ENCODE measurements around the gene ARHGEF12.
"Not testable (repeated sequence)": the region's sequence is repeated elsewhere in the genome, so short reads cannot be mapped to it uniquely, and the experiment has no call there.

Gene ARHGEF12

DNA sequence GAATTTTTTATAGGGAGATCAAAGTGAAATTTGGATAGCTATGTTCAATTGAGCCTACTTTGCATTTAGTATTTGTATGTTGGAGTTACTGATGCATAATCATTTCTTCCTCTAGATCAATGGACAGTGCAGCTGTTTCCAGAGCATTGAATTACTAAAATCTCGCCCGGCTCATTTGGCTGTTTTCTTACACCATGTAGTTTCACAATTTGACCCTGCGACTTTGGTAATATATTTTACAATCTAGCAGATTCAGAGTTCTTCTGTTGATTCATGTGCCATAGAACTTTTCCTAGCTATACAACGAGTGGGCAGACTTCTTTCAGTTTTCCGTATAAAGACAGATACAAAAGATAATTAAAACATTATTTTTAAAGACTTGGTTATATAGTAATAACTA, 105.4 kb downstream of the ARHGEF12 start:
- DNase-seq = no peak

DNA sequence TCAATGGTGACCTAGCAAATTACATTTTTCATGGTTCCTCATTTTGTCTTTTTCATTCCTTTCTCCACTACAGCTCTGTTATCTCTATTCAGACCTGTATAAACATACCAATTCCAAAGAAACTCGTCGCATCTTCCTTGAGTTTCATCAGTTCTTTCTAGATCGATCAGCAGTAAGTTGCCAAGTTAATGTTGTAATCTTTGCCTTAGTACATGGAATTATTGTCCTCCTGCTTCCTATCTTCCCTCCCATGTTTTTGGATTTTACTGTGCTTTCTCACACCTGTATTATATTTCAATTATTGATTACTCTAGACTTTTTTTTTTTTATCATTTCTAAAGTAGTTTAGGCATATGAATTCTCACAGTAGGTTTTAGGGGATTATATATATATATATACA, 105.8 kb downstream of the ARHGEF12 start:
- no peak for DNase-seq

- no peak for DNase-seq
These were observed 110.6 kb downstream of the ARHGEF12 start for GRCh38 chr11:120446802-120447201.

DNA sequence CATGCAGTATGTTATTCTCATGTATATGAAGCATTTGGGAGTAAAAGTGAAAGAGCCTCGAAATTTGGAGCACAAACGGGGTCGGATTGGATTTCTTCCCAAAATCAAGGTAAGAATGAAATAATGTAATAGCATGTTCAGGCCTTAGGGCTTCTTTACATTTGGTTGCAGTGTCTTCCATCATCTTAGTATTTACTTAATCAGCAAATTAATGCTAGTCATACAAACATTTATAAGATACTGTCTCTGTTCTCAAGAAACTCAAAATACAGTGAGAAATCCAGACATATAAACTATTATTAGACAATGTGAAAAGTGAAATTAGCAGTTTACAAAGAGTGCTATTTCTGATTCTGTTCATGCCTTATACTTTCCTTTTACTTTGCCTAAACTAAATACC, 112.0 kb downstream of the ARHGEF12 start:
- no peak for DNase-seq

DNA sequence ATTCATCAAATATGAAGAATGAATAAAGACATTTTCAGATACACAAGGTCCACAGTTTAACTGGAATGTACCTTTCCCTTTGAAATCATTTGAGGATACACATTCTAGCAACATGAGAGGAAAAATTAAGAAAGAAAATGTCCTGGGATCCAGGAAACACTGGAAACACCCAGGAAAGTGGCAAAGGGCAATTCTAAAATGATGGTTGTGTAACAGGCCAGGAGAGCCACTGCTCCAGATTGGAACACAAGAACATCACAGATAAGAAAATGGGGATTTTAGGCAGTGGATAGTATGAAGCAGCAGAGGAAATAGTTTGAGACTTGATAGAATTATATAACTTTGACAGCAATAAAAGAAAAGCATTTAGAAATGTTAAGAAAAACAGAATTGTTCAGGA, 119.3 kb downstream of the ARHGEF12 start:
- no peak for DNase-seq

- DNase-seq = no peak
These were observed 121.8 kb downstream of the ARHGEF12 start for GRCh38 chr11:120457996-120458395.

DNA sequence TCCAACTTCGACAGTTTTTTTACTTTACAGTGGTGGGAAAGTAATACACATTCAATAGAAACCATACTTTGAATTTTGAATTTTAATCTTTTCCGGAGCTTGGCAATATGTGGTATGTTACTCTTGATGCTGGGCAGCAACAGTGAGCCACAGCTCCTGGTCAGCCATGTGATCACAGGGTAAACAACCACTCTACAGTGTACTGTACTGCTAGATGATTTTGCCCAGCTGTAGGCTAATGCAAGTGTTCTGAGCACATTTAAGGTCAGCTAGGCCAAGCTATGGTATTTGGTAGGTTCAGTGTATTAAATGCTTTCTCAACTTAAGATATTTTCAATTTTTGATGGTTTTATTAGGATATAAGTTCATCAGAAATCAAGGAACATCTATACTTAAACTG, 126.6 kb downstream of the ARHGEF12 start:
- no peak for DNase-seq

GRCh38 chr11:120465921-120466534, 129.8 kb downstream of the ARHGEF12 start:
- no peak for DNase-seq

DNA sequence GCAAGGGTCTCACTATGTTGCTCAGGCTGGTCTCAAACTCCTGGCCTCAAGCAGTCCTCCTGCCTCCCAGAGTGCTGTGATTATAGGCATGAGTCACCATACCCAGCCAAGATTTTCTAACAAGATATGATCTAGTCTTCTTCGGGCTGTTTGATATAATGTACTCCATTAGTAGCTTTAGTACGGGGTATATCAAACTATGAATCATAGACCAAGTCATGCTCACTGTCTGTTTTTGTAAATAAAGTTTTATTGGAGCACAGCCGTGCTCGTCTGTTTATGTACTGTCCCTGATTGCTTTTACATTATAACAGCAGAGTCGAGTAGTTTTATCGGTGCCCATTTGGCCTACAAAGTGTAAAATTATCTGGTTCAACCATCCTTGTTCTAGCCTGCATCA, 131.4 kb downstream of the ARHGEF12 start:
- no peak for DNase-seq

DNA sequence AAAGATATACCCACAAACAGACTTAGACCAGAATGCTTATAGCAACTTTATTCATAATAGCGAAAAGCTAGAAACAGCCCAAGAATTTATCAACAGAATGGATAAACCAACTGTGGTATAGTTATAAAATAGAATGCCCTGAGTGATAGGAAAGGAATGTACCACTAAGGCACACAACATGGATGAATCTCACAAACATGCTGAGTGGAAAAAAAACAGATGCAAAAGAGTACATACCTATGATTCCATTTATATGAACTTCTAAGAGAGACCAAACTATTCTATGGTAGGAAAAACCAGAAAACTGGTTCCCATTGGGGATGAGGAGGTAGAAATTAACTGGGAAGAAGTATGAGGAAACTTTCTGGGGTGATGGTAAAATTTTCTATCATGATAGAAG, 134.9 kb downstream of the ARHGEF12 start:
- DNase-seq = no peak

- no peak for DNase-seq
These were observed 135.8 kb downstream of the ARHGEF12 start for GRCh38 chr11:120471994-120472393.

- DNase-seq = no peak
These were observed 137.3 kb downstream of the ARHGEF12 start for GRCh38 chr11:120473503-120473902.

DNA sequence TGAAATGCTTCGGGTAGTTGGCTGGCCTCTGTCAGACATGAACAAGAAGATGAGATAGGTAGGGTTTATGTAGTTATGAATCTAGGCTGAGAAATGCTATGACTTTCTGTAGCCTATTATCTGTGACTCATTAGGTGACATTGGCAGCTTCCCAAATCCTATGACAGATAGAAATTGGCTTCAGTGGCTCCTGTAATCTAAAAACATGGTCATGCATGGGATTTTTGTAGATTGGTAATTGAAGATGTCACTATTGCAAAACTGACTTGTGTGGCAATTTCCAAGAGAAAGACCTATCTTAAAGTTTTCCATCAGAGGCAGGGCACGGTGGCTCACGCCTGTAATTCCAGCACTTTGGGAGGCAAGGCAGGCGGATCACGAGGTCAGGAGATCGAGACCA, 145.9 kb downstream of the ARHGEF12 start:
- no peak for DNase-seq

- DNase-seq = no peak
These were observed 148.5 kb downstream of the ARHGEF12 start for GRCh38 chr11:120484722-120485121.

DNA sequence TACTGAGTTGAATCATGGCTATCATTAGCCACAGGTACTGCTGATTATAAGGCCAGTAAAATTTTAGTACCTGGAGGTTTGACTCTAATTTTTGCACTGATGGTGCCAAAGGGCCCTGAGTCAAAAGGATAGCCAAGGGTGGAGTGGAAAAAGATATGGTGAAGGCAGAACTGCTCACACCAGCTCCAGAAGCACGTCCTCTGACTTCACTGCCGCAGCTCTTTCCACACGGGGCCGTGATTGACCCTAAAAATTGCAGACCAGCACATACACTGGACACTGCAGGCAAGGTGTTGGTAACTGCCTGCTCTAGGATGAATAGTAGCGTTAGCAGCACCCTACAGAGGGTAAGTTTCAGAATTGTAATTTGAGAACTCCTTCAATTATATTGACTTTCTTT, 149.9 kb downstream of the ARHGEF12 start:
- DNase-seq = no peak

DNA sequence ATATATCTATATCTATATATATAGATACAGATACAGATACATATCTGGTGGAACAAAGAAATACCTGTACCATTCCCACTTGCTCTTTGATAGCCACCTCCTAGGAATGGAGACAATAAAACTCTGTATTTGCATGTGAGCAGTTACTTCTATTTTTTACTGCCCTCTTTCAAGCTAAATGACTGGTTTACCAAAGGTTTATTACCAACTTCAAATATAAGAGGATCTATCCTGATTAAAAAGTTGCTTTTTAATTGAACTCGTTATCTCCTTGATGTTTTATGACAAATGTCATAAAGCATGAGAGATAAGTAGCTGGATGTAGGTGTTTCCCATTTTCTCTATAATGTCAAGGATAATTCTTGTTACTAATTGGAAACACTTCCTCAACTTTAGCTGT, 153.6 kb downstream of the ARHGEF12 start:
- no peak for DNase-seq

DNA sequence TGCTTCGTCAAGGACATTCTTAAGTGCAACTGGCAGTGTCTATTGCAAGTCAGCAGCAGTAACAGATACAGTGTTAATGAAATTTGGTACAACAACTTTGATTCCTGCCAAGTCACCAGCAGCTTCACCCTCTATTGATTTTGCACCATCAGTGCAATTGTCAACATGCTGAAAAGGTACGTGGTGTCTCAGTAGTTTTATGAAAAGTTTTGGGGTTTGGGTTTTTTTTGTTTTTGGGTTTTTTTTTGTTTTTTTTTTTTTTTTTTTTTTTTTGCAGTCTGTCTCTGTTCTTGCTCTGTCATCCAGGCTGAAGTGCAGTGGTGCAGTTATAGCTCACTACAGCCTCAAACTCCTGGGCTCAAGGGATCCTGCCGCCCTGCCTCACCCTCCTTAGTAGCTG, 156.3 kb downstream of the ARHGEF12 start:
- no peak for DNase-seq

DNA sequence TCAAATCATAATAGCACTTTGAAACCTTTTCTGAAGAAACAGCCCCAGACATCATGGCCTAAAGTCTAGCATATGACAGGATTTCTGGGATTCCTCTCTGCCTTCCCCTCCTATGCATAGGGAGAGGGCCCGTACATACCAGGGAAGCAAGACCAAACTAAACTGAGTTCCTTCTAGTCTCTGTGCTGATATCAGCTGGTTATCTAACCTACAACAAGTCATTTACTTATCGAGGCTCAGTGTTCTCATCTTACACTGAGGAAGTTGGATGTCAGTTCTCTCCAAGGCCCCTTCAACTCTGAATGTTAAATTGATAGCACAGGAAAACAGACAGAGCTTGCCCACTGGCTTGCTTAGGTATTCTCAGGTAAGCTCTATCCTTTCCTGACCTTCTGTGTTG, 158.4 kb downstream of the ARHGEF12 start:
- DNase-seq = no peak

DNA sequence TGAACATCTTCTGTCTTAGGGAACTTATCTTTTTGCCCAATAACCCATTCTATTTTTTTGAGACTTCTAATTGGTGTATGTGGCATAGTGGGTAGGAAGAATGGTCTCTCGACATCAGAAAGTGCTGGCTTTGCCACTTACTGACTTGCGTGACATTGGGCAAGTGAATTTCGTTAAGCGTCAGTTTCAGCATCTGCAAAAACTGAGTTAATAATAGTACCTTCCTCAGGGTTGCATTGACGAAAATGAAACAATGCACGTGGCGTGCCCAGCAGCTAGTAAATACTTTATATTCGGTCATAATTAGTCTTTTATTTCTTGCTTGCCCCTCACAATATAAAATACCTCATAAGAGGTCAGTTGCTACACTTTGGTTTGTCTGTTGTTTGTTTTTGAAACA, 162.9 kb downstream of the ARHGEF12 start:
- DNase-seq = no peak

DNA sequence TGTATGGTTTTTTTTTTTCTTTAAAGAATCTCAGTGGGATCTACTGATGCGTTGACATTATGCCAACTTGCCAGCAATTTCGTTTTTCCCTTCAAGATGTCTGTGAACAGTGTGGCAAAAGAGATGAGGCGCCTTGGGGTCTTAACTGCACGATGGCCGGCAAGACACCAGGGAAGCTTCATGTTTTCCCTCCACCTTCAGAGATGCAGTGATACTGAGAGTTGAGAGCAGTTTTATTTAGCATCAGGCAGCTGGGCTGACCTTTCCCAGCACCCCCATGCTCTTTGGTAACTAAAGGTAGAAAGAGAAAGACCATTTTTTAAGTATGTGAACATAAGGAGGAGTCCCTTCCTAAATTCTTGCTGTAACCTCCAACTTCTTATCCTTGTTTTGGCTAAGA, 163.6 kb downstream of the ARHGEF12 start:
- no peak for DNase-seq

- no peak for DNase-seq
These were observed 164.3 kb downstream of the ARHGEF12 start for GRCh38 chr11:120500414-120501071.

DNA sequence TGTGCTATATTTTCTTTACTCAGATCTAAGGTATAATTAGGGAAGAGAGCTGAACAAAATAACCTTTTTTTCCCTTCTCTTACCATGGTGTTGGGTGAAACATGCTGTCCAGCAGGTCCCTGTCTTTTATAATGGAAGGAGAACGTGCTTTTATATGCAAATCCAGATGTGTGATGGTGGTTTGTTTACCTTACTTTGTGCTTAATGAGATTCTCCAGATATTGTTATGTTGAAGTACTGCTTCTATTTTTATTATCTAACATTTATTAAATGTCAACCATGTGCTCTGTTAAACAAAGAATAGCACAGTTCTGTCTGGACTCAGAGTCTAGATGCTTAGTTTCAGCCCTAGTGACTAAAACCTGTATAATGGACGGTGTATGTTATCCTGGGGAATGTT, 165.2 kb downstream of the ARHGEF12 start:
- DNase-seq = no peak

- DNase-seq = no peak
These were observed 166.0 kb downstream of the ARHGEF12 start for GRCh38 chr11:120501976-120502755.

- DNase-seq = not testable (repeated sequence)
These were observed 167.3 kb downstream of the ARHGEF12 start for GRCh38 chr11:120503529-120503928.

Data from activated gamma-delta T cell treated with Interleukin-2 at 50 U/mL for 16 hours (primary cell).